Measurements from ENCODE around the gene CD46. TPM values are rescaled to one million over a fixed set of nuclear protein-coding genes. Genes with fewer than 3 reads are reported as not detected.

CD46 gene
- total and polyA plus RNA-seq, 2 donors (not counting 1 experiment from before 2014, with no cell fraction given) = 38.6 to 173 TPM

- ChIA-PET POLR2A (no interaction called here), CTCF (interaction anchor here (0.9 kb wide), 1 partner anchor 53 kb away, joined by 3 read pairs; no protein-coding TSS in a partner anchor)
- H3K79me2 ChIP-seq (ENCODE audit: control insufficient read depth, insufficient read depth, low read length) = no peaks in the 10 kb centered on the region
- no peak for ATAC-seq (ENCODE audit: low read depth)
- no peak overlapping the region for H2AFZ ChIP-seq (ENCODE audit: insufficient read depth, low read depth, low read length, poor library complexity, severe bottlenecking)
- no peaks in the 10 kb centered on the region for H3K4me1 ChIP-seq (ENCODE audit: control insufficient read depth in 2 of 2, insufficient read depth in 2 of 2, low read length in 2 of 2)
- no peak for TF ChIP-seq EZH2 (IDR thresholded peaks at IDR 0.05; ENCODE audit: borderline replicate concordance, insufficient read depth, low read depth, low read length, poor library complexity, severe bottlenecking)
- no peak for TF ChIP-seq CTCF (IDR thresholded peaks at IDR 0.05)
- no peaks in the 10 kb centered on the region for H3K27me3 Mint-ChIP-seq
- no peaks in the 10 kb centered on the region for H4K20me1 ChIP-seq (ENCODE audit: control insufficient read depth, insufficient read depth, low read length, poor library complexity, severe bottlenecking)
- no peaks in the 10 kb centered on the region for H3K36me3 ChIP-seq (replicated peaks in 1 of 2; ENCODE audit: control extremely low read depth in 1 of 2, control insufficient read depth in 1 of 2, extremely low read depth in 1 of 2, insufficient read depth in 2 of 2, low read length in 1 of 2)
- no peak overlapping the region for H3K4me3 ChIP-seq (ENCODE audit: control extremely low read depth in 1 of 5, extremely low read depth in 1 of 5, insufficient read depth in 1 of 5, low read depth in 2 of 5, low read length in 4 of 5)
- no peaks in the 10 kb centered on the region for H3K27me3 ChIP-seq (replicated peaks in 1 of 4; ENCODE audit: control extremely low read depth in 1 of 4, control insufficient read depth in 3 of 4, insufficient read depth in 4 of 4, low read length in 3 of 4)
- H3K9me3 Mint-ChIP-seq (ENCODE audit: insufficient read depth) = no peaks in the 10 kb centered on the region
- DNase-seq = no peak
- no peaks in the 10 kb centered on the region for H3K9me3 ChIP-seq (ENCODE audit: control extremely low read depth in 1 of 3, control insufficient read depth in 2 of 3, insufficient read depth in 1 of 3, low read length in 2 of 3)
- no peak overlapping the region for H3K27ac Mint-ChIP-seq
- H3K4me1 Mint-ChIP-seq = no peaks in the 10 kb centered on the region
- no CpG with 5 or more reads among the region's 4 CpGs for WGBS (ENCODE audit: insufficient coverage)
- intact Hi-C loops (cut with micrococcal nuclease) = no loop called here
- no peak overlapping the region for H3K9ac ChIP-seq (ENCODE audit: low read length)
- no peak overlapping the region for H3K4me2 ChIP-seq (replicated peaks; ENCODE audit: low read depth, low read length, poor library complexity, severe bottlenecking)
- H3K27ac ChIP-seq (ENCODE audit: low read length in 2 of 2) = no peak overlapping the region
- H3K4me3 Mint-ChIP-seq = no peak overlapping the region
Measured at GRCh38 chr1:207744000-207744534, 7.8 kb upstream of the CD46 start.

GRCh38 chr1:207745285-207745684, 6.6 kb upstream of the CD46 start:
- POLR2A ChIA-PET = no interaction called here
- no peaks in the 10 kb centered on the region for H3K9me3 Mint-ChIP-seq (ENCODE audit: insufficient read depth)
- no CpG with 5 or more reads among the region's 1 CpG for WGBS (ENCODE audit: insufficient coverage)
- H3K4me3 ChIP-seq (ENCODE audit: control extremely low read depth in 1 of 5, extremely low read depth in 1 of 5, insufficient read depth in 1 of 5, low read depth in 2 of 5, low read length in 4 of 5) = no peak overlapping the region
- H3K4me2 ChIP-seq (replicated peaks; ENCODE audit: low read depth, low read length, poor library complexity, severe bottlenecking) = no peak overlapping the region
- H2AFZ ChIP-seq (ENCODE audit: insufficient read depth, low read depth, low read length, poor library complexity, severe bottlenecking) = no peak overlapping the region
- no peak overlapping the region for H3K9ac ChIP-seq (ENCODE audit: low read length)
- H3K27ac Mint-ChIP-seq = no peak overlapping the region
- H3K79me2 ChIP-seq (ENCODE audit: control insufficient read depth, insufficient read depth, low read length) = peaks cover 5% of the 10 kb centered on the region
- intact Hi-C loops (cut with micrococcal nuclease) = no loop called here
- H3K36me3 ChIP-seq (replicated peaks in 1 of 2; ENCODE audit: control extremely low read depth in 1 of 2, control insufficient read depth in 1 of 2, extremely low read depth in 1 of 2, insufficient read depth in 2 of 2, low read length in 1 of 2) = no peaks in the 10 kb centered on the region
- no peaks in the 10 kb centered on the region for H3K4me1 Mint-ChIP-seq
- TF ChIP-seq EZH2 (IDR thresholded peaks at IDR 0.05; ENCODE audit: borderline replicate concordance, insufficient read depth, low read depth, low read length, poor library complexity, severe bottlenecking) (no peak), CTCF (IDR thresholded peaks at IDR 0.05) (no peak)
- no peaks in the 10 kb centered on the region for H4K20me1 ChIP-seq (ENCODE audit: control insufficient read depth, insufficient read depth, low read length, poor library complexity, severe bottlenecking)
- no peaks in the 10 kb centered on the region for H3K27me3 ChIP-seq (replicated peaks in 1 of 4; ENCODE audit: control extremely low read depth in 1 of 4, control insufficient read depth in 3 of 4, insufficient read depth in 4 of 4, low read length in 3 of 4)
- H3K4me1 ChIP-seq (ENCODE audit: control insufficient read depth in 2 of 2, insufficient read depth in 2 of 2, low read length in 2 of 2) = no peaks in the 10 kb centered on the region
- no peak overlapping the region for H3K27ac ChIP-seq (ENCODE audit: low read length in 2 of 2)
- DNase-seq (no peak), ATAC-seq (ENCODE audit: low read depth) (no peak)
- no peaks in the 10 kb centered on the region for H3K9me3 ChIP-seq (ENCODE audit: control extremely low read depth in 1 of 3, control insufficient read depth in 2 of 3, insufficient read depth in 1 of 3, low read length in 2 of 3)
- H3K4me3 Mint-ChIP-seq = no peak overlapping the region
- CTCF ChIA-PET = no interaction called here
- H3K27me3 Mint-ChIP-seq = no peaks in the 10 kb centered on the region
